Large intestine (tissue), 3 donors: ENCODE measurements around the gene DMRT3. TPM values are rescaled to one million over a fixed set of nuclear protein-coding genes. Genes with fewer than 3 reads are reported as not detected.

Experiments used
- DNase-seq, 2 donors: peaks; one replicate each; pipeline versions ENCODE4 v3.0.0 to v3.0.0-alpha.2; 2013
- H3K27ac ChIP-seq: one replicate; pipeline ENCODE4 v1.5.1; 2013; ENCODE audit warnings: low read length
- H3K27me3 ChIP-seq: 2 replicates; pipeline ENCODE4 v1.6.1; 2013; ENCODE audit warnings: low read length; ENCODE audit not compliant: control insufficient read depth, insufficient read depth
- H3K36me3 ChIP-seq: 2 replicates; pipeline ENCODE4 v1.6.1; 2013; ENCODE audit warnings: low read length; ENCODE audit not compliant: control insufficient read depth, insufficient read depth
- H3K4me1 ChIP-seq: one replicate; pipeline ENCODE4 v1.6.1; 2013; ENCODE audit warnings: low read length; ENCODE audit not compliant: control insufficient read depth, insufficient read depth
- H3K4me3 ChIP-seq: one replicate; pipeline ENCODE4 v1.5.1; 2013; ENCODE audit warnings: low read length
- H3K9me3 ChIP-seq: one replicate; pipeline ENCODE4 v1.6.1; 2013; ENCODE audit warnings: mild to moderate bottlenecking, low read depth, low read length, moderate library complexity; ENCODE audit not compliant: control insufficient read depth
- WGBS: methylation state at CpG from one replicate; pipeline ENCODE4 v1.1.5; 2013; ENCODE audit warnings: low lambda C conversion rate; ENCODE audit not compliant: insufficient coverage; 5-methylcytosine and 5-hydroxymethylcytosine counted together
- polyA plus RNA-seq: library from polyadenylated mRNA; unstranded; fragments of 120-200 nt; gene quantifications from one replicate; pipeline ENCODE4 v1.2.1, GENCODE V29; 2013

The DMRT3 gene
- polyA plus RNA-seq, 1 donor: not detected

GRCh38 chr9:1026219-1026618 lies 49.8 kb downstream of the DMRT3 start:
- no peak overlapping the region for H3K27ac ChIP-seq
- H3K9me3 ChIP-seq: no peaks in the 10 kb centered on the region
- H3K4me3 ChIP-seq: no peak overlapping the region
- no peaks in the 10 kb centered on the region for H3K36me3 ChIP-seq
- DNase-seq: no peak
- no peaks in the 10 kb centered on the region for H3K4me1 ChIP-seq
- peaks cover 17% of the 10 kb centered on the region for H3K27me3 ChIP-seq

- H3K27me3 ChIP-seq: peaks cover 35% of the 10 kb centered on the region
- H3K4me1 ChIP-seq: no peaks in the 10 kb centered on the region
- no peaks in the 10 kb centered on the region for H3K9me3 ChIP-seq
- 100% methylated on average over 1 of the region's 8 CpGs for WGBS
- no peak overlapping the region for H3K4me3 ChIP-seq
- H3K27ac ChIP-seq: no peak overlapping the region
- no peak for DNase-seq
- H3K36me3 ChIP-seq: no peaks in the 10 kb centered on the region
These were observed 52.2 kb downstream of the DMRT3 start for GRCh38 chr9:1028501-1029190.

- H3K4me1 ChIP-seq: no peaks in the 10 kb centered on the region
- no CpG with 5 or more reads among the region's 14 CpGs for WGBS
- H3K27me3 ChIP-seq: peaks cover 44% of the 10 kb centered on the region
These were observed 55.6 kb downstream of the DMRT3 start for GRCh38 chr9:1031951-1032601.

GRCh38 chr9:1034271-1034670 lies 57.8 kb downstream of the DMRT3 start:
- Histone ChIP-seq H3K4me1 (no peaks in the 10 kb centered on the region), H3K27ac (no peak overlapping the region), H3K36me3 (no peaks in the 10 kb centered on the region), H3K27me3 (peaks cover 47% of the 10 kb centered on the region), H3K9me3 (no peaks in the 10 kb centered on the region), H3K4me3 (no peak overlapping the region)
- DNase-seq: no peak
- 63% methylated on average over 2 of the region's 3 CpGs for WGBS

More at GRCh38 chr9:1031951-1032601, 55.6 kb downstream of the DMRT3 start:
- H3K36me3 ChIP-seq: no peaks in the 10 kb centered on the region
- H3K27ac ChIP-seq: no peak overlapping the region
- H3K4me3 ChIP-seq: no peak overlapping the region
- no peak for DNase-seq
- H3K9me3 ChIP-seq: no peaks in the 10 kb centered on the region

GRCh38 chr9:1039589-1039988 lies 63.1 kb downstream of the DMRT3 start:
- DNase-seq: no peak
- Histone ChIP-seq H3K27ac (no peak overlapping the region), H3K4me3 (no peak overlapping the region), H3K36me3 (no peaks in the 10 kb centered on the region), H3K4me1 (no peaks in the 10 kb centered on the region), H3K27me3 (peaks cover 72% of the 10 kb centered on the region), H3K9me3 (no peaks in the 10 kb centered on the region)
- WGBS: no CpG with 5 or more reads among the region's 4 CpGs

Other genes with a start within 250 kb of the DMRT3 start
- not detected for gene DMRT1, start 135.0 kb upstream of the DMRT3 start, polyA plus RNA-seq
- not detected for gene DMRT2, start 73.7 kb downstream of the DMRT3 start, polyA plus RNA-seq